ENCODE measurements around the gene PTPRT. TPM values are rescaled to one million over a fixed set of nuclear protein-coding genes. Genes with fewer than 3 reads are reported as not detected.

PTPRT gene
- total RNA-seq, 4 donors from 2014 or later: 0.63 to 2.2 (median 1.8) TPM

- DNase-seq (ENCODE audit: low spot score) (no peak), ATAC-seq (ENCODE audit: low FRiP score) (no peak)
- no peak for TF ChIP-seq CTCF (IDR thresholded peaks at IDR 0.05)
Measured at GRCh38 chr20:42611889-42612837, 577.5 kb downstream of the PTPRT start.

DNA sequence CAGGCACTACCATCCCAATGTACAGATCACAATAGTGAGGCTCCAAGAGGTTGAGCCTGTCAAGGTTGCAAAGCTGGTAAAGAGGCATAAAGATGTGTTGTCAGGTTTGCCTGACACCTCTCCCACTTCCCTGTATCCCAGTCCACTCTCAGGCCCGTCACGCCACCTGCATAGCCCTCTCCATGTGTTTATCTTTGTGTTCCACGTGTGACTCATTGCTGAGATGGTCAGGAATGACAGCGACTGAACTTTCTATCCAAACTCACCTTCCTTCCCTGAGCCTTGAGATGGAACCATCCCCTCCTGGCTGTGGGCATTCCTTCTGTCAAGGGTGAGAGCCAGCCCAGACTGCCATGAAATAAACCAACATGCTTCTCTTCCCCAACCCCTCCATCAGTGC is 578.3 kb downstream of the PTPRT start:
- no peak for DNase-seq (ENCODE audit: low spot score)
- no peak for TF ChIP-seq CTCF (IDR thresholded peaks at IDR 0.05)

GRCh38 chr20:42610070-42610469 is 579.6 kb downstream of the PTPRT start:
- ATAC-seq (ENCODE audit: low FRiP score) (no peak), DNase-seq (ENCODE audit: low spot score) (no peak)
- no peak for TF ChIP-seq CTCF (IDR thresholded peaks at IDR 0.05)

More for the DNA sequence above, 578.3 kb downstream of the PTPRT start:
- ATAC-seq (ENCODE audit: low FRiP score): no peak

DNA sequence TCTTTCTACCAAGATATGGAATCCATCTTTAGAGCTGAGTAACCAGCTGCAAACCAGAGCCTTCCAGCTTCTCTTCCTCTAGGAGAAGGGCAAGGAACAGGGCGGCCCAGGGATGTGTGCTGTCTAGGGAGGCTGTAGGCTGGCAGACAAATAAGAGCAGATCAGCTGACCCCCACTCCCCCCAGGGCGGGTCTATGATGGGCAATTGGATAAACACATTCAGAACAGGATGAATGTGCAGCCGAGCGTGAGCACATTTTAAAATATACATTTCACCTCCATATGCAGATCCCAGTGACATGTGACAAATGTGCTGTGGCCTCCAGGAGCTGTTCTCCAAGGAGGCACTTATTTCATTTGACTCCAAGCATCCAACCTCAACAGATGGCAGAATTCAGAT is 580.1 kb downstream of the PTPRT start:
- no peak for DNase-seq (ENCODE audit: low spot score)

DNA sequence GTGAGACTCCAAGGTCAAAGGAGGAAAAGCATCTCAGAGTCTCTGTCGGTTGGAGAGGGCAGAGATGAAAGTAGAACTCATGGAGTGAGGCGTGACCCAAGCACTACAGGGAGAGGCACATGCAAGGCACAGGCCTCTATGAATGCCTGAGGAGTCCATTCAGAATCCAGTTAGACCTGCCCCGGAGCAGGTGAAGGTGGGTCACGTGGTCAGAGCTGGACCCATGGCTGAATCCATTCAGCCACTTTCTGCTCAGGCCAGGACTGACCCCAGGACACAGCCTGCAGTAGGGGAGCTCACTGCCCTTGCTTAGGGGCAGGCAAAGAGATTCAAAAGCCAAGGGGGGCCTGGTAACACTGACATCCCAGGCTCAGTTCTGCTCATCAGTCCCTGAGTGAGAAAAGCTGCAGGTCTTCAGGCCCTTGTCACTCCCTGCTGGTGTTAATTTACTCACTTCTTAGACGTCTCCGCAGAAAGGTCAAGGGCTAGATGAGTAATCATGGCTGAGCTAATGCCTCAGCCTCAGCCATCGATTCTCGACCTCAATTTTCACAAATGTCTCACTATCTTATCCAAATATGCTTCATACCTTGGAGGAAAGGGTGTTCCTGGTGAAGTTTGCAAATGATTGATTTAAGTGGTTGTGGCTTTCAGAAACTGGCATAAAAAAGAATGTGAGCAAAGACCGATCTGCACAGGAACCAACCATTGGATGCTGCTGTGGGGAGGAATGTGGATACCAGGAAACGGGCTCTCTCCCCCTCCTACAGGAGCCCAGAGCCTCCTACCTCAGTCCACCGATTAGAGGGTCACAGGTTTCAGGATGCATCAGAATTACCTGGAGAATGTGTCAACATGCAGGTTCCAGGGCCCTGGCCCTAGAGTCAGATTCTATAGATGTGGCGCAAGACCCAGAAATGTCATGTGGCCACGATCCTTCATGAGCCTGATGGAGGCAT is 584.4 kb downstream of the PTPRT start:
- no peak for ATAC-seq (ENCODE audit: low FRiP score)

More for the DNA sequence above, 580.1 kb downstream of the PTPRT start:
- ATAC-seq (ENCODE audit: low FRiP score): no peak
- no peak for TF ChIP-seq CTCF (IDR thresholded peaks at IDR 0.05)

DNA sequence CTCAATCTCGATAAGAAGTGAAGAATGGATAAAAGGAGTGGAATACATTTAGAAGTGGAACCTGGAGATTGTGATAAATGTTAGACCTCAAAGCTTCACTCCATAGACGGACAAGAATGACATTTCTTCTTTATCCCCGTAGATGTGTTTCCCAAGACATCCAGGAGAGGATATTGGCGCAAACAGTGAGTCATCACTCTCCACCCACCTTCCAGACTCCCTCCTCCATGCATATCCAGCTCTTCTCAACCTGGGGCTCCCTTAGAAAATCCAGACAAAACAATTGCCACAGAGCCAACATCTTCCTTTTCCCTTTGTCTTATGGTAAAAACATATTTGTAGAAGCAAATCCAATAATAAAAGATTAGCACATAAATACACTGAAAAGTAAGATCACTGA is 586.1 kb downstream of the PTPRT start:
- no peak for DNase-seq (ENCODE audit: low spot score)
- no peak for ATAC-seq (ENCODE audit: low FRiP score)
- TF ChIP-seq CTCF (IDR thresholded peaks at IDR 0.05): no peak

More for the DNA sequence above, 584.4 kb downstream of the PTPRT start:
- no peak for TF ChIP-seq CTCF (IDR thresholded peaks at IDR 0.05)
- no peak for DNase-seq (ENCODE audit: low spot score)
